AG04450 (cell line): Measurements from ENCODE around the gene ALPL. TPM values are rescaled to one million over a fixed set of nuclear protein-coding genes. Genes with fewer than 3 reads are reported as not detected.

Source experiments
- CTCF ChIA-PET: fragments of 300-600, 350-600 bp; formaldehyde crosslinking; extraction: SDS; loops from one replicate; lab custom pipeline; 2022; ENCODE audit warnings: antibody characterized with exemption, inconsistent platforms; lab: Charles Lee
- POLR2A ChIA-PET: fragments of 350-600 bp; formaldehyde crosslinking; extraction: SDS; loops from one replicate; lab custom pipeline; 2021; ENCODE audit warnings: antibody characterized with exemption, inconsistent platforms; lab: Yijun Ruan, JAX
- DNase-seq: peaks from one replicate; pipeline ENCODE4 v3.0.0-alpha.2; 2011; ENCODE audit warnings: low read depth, low spot score
- H3K27ac ChIP-seq: one replicate; pipeline ENCODE4 v1.5.1; 2012; ENCODE audit warnings: low read depth, low read length, control low read depth
- H3K27me3 ChIP-seq: one replicate; pipeline ENCODE4 v1.6.0; 2012; ENCODE audit warnings: low read length; ENCODE audit not compliant: control insufficient read depth, insufficient read depth
- H3K4me3 ChIP-seq: 2 replicates; pipeline ENCODE4 v1.5.1; 2011; ENCODE audit warnings: mild to moderate bottlenecking, low read depth, low read length, control low read depth
- H3K9me3 ChIP-seq: 2 replicates; pipeline ENCODE4 v1.5.1; 2012; ENCODE audit warnings: low read length; ENCODE audit not compliant: control insufficient read depth, insufficient read depth
- polyA plus RNA-seq: library from polyadenylated mRNA; depleted of rRNA; stranded (reverse); fragments of >200 nt; gene quantifications from 2 replicates; pipeline ENCODE4 v1.2.3, GENCODE V29; 2011
- TF ChIP-seq, protein P1 (sequence below): IDR thresholded peaks from 2 replicates; pipeline ENCODE4 v1.5.1; 2011; ENCODE audit warnings: low read depth, low read length, control low read depth, inconsistent platforms

Gene ALPL
- polyA plus RNA-seq, 1 experiment: 1.8 TPM

DNA sequence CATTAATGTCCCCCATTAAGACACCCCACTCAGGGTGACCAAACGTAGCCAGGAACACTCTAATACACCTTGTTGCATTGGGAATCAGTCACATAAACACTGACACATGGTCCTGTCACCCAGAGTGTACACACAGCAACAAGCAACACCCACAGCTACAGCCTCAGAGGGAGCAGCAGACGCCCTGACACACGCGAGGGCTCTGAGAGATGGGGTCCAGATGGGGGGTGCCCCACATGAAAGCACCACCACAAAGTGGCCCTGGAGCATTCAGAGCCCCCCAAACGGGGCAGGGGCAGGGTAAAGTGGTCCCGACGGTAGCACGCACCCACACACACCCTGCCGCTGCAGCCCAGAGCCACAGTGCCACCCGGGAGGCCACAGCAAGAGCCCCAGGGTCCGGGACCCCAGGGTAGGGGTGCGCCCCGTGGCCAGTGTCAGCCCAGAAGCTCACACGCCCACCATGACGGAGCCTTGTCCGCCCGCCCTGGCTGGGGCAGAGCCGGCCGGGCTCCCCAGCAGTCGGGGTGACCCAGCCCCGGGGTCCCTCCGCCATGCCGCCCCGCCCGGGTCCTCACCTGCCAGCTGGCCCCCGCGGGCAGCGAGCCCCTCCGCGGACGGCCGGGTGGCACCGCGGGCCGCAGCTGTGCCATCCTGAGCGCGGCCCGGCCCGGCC is 112.7 kb downstream of the ALPL start:
- Histone ChIP-seq H3K27ac (no peak overlapping the region), H3K9me3 (no peaks in the 10 kb centered on the region), H3K27me3 (peaks cover 77% of the 10 kb centered on the region), H3K4me3 (no peak overlapping the region)
- TF ChIP-seq, protein P1, sequence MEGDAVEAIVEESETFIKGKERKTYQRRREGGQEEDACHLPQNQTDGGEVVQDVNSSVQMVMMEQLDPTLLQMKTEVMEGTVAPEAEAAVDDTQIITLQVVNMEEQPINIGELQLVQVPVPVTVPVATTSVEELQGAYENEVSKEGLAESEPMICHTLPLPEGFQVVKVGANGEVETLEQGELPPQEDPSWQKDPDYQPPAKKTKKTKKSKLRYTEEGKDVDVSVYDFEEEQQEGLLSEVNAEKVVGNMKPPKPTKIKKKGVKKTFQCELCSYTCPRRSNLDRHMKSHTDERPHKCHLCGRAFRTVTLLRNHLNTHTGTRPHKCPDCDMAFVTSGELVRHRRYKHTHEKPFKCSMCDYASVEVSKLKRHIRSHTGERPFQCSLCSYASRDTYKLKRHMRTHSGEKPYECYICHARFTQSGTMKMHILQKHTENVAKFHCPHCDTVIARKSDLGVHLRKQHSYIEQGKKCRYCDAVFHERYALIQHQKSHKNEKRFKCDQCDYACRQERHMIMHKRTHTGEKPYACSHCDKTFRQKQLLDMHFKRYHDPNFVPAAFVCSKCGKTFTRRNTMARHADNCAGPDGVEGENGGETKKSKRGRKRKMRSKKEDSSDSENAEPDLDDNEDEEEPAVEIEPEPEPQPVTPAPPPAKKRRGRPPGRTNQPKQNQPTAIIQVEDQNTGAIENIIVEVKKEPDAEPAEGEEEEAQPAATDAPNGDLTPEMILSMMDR: no peak
- ChIA-PET POLR2A (no interaction called here), CTCF (no interaction called here)
- DNase-seq: no peak

DNA sequence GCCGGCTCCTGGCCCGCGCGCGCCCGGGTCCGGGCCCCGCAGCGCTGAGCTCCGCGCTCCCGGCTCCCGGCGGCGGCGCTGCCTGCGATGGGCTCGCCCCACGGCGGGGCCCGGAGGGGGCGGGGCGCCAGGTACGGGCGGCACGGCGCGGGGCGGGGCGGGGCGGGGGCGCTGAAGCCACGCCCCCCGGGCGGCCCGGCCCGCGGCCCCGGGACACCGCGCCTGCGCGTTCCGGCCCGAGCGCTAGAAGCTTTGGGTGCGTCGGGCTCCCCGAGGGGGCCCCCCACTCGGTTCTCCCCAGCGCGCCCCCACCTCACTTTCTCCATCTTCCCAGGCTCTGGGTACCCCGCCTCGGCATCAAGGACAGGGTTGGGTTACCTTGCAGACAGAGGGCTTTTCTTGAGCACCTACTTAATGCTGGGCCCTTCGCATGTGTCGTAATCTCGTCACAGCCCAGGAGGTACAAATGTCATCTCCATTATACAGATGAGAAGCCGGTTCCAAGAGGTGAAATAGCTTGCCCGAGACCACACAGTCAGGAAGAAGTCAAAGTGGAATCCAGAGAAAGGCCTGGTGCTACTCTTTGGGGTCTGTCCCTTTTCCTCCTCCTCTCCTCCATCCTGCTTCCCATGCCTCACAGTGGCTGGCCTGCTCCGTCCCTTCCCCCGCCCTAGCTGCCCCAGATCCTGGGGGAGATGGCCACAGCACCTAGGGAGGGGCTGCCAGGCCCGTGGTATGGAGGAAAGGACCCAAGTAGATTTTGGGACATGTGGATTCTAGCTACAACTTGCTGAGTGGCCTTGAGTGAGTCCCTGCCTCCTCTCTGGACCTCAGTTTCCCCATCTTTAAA is 113.5 kb downstream of the ALPL start:
- peaks cover 71% of the 10 kb centered on the region for H3K27me3 ChIP-seq

DNA sequence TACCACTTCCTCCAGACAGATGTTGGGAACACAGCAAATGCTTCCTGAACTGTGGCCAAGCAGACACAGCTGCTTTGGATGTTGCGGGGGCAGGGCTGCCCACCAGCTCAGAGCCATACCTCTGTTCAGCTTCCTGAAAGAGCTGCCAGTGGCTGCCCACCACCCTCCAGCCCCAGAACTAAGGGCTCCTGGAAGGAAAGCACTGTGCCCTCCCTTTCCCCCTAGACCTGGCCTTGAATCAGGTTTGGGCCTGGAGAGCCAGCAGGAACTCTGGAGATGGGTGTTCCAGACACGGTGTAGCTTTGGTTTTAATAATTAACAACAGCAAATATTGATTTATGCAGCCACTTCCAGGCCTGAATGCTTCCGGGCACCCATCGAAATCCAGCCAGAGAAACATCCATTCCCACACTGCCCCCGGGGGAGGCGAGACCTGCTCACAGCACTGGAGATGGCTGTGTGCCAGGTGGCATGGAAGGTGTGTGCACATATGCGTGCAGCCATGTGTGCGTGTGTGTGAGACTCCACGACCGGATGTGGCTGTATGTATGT is 114.3 kb downstream of the ALPL start:
- TF ChIP-seq, protein P1: no peak
- H3K4me3 ChIP-seq: no peak overlapping the region
- no peak overlapping the region for H3K27ac ChIP-seq
- ChIA-PET POLR2A (no interaction called here), CTCF (no interaction called here)
- peaks cover 66% of the 10 kb centered on the region for H3K27me3 ChIP-seq
- no peaks in the 10 kb centered on the region for H3K9me3 ChIP-seq
- no peak for DNase-seq

More for the DNA sequence above, 113.5 kb downstream of the ALPL start:
- H3K9me3 ChIP-seq: no peaks in the 10 kb centered on the region
- no peak for DNase-seq
- H3K4me3 ChIP-seq: peak overlapping the region; percentile 37; the same call in 1 of the 2 replicates
- ChIA-PET CTCF (no interaction called here), POLR2A (no interaction called here)
- no peak overlapping the region for H3K27ac ChIP-seq
- TF ChIP-seq, protein P1: no peak

DNA sequence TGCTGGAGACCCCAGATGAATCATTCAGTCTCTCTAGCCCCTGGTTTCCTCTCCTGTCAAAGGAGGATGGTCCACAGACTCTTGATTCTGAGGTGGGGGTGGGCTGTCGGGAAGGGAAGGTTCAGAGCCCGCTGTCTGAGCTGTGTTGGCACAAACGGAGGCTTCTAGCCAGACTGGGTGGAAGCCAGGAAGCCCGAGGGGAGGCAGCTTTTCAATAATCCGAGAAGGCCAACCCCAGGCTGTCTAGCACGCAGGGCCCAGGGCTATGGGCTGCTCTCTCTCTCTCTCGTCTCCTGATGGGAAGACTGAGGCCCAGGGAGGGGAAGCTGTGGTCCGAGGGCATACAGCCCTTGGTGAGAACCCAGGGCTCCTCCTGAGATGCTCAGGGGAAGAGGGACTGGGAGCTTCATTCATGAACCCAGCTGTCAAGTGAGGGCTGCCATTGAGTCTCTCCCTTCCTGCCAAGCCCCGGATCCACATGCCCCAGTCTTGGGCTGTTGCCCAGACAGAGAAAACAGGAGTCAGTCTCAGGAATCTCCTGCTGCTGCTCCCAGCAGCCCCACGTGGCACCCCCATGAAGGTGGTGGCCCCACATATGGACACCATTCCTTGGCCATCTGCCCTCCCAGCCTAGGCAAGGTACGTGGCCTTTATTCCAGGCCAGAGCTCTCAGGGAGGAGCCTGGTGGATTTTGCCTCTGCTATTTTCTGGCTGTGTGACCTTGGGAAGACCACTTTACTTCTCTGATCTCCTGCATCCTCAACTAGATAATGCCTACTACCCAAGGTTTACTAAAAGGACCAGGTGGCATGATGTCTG is 115.6 kb downstream of the ALPL start:
- ChIA-PET POLR2A (no interaction called here), CTCF (no interaction called here)
- no peak overlapping the region for H3K4me3 ChIP-seq
- H3K27me3 ChIP-seq: peaks cover 64% of the 10 kb centered on the region
- H3K9me3 ChIP-seq: no peaks in the 10 kb centered on the region
- TF ChIP-seq, protein P1: no peak
- no peak for DNase-seq
- H3K27ac ChIP-seq: no peak overlapping the region
